GM18505 (cell line): Measurements from ENCODE around the gene PNMA6E.
"Not testable (repeated sequence)": the region's sequence is repeated elsewhere in the genome, so short reads cannot be mapped to it uniquely, and the experiment has no call there.

Experiments used
- ATAC-seq: cut with Tn5 transposase; IDR thresholded peaks from one replicate; pipeline ENCODE4 v1.9.1; 2021; ENCODE audit not compliant: unreplicated experiment
- POLR2A ChIP-seq: IDR thresholded peaks from 4 replicates; pipeline ENCODE4 v1.6.1; 2011; ENCODE audit warnings: borderline replicate concordance; ENCODE audit not compliant: insufficient read depth, insufficient read length; ENCODE audit errors: extremely low read depth

PNMA6E gene

DNA sequence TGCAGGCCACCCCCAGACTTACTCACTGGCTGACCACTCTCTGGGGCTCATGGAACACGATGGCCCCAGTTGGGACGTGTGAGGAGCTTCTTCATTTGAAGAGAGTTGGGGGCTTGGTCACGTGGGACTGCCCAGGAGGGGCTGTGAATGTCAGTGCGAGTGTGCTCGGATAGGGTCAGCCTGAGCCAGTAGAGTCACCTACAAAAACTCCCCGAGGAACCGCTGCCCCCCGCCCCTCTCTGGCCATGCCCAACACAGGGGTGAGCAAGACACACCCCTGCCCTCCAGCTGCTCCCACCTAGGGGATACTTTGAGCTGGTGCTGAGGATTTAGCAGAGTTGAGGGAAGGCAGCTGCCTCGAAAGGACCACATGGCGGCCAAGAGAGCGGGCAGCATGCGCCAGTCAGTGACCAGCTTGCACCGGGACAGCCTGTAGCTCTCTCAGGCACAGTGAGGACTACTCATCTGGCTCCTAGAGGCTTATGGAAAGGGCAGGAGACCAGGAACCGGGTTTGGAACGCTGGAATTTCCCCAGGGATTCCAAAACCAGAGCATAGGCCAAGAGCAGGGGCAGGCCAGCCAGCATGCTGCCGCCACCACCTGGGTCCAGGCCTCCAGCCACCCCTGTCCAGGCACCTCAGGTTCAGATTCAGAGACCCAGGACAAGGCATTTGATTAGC lies 8.4 kb downstream of the PNMA6E start:
- no peak for ATAC-seq
- no peak for TF ChIP-seq POLR2A

DNA sequence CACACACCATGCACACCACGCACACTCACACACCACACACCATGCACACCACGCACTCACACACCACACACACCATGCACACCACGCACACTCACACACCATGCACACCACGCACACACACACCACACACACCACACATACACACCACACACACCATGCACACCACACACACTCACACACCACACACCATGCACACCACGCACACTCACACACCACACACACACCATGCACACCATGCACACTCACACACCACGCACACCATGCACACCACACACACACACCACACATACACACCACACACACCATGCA lies 11.7 kb downstream of the PNMA6E start:
- ATAC-seq, result not testable (repeated sequence)

DNA sequence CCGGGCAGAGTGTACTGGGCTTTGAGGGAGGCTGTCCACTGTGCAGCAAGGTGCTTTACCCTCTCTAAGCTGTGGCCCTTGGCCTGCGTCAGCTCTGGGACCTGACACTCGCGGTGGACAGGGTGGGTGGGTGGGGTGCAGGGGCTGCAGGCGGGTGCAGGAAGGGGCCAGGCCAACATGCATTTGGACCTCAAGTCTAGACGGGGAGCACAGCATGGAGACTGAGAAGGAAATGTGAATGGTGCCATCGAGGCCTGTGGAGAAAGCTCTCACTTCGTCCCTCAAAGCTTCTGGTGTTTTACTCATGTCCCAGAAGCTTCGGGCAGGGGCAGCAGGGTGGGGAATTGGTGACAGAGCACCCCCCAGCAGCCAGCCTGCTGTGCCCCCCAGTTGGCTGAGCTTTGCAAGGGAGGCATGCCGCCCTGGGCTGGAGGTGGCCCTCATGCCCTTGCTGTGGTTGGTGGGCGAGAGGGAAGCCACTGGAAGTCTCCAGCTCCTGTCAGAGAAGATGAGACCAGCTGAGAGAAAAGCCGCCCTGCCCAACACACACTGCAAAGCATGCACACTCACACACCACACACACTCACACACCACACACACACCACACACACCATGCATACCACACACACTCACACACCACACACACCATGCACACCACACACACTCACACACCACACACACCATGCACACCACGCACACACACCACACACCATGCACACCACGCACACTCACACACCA lies 12.3 kb downstream of the PNMA6E start:
- ATAC-seq, result no peak
- TF ChIP-seq POLR2A, result no peak

GRCh38 chrX:153387987-153388721 lies 13.0 kb downstream of the PNMA6E start:
- TF ChIP-seq POLR2A, result no peak
- ATAC-seq, result no peak

DNA sequence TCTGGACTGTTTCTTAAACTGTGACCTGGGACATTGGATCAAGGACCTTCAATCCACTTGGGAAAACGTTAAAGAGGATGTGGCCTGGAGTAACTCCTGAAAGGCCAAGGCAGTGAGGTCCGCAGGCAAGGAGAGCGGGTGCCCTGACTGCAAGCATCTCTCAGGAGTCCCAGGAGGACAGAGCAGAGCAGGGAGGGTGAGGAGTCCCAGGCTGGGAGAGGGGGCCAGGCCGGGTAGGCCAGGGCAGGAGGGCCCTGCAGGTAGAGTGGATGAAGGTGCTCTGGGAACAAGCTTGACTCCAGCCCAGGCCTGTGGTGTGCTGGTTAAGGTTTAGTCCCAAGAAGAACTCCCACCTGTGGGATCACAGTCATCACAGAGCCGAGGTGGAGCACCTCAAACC lies 13.8 kb downstream of the PNMA6E start:
- no peak for TF ChIP-seq POLR2A
- no peak for ATAC-seq

- no peak for ATAC-seq
- no peak for TF ChIP-seq POLR2A
These were observed 15.1 kb downstream of the PNMA6E start for GRCh38 chrX:153386097-153386496.

- not testable (repeated sequence) for ATAC-seq
These were observed 16.2 kb downstream of the PNMA6E start for GRCh38 chrX:153384973-153385372.

DNA sequence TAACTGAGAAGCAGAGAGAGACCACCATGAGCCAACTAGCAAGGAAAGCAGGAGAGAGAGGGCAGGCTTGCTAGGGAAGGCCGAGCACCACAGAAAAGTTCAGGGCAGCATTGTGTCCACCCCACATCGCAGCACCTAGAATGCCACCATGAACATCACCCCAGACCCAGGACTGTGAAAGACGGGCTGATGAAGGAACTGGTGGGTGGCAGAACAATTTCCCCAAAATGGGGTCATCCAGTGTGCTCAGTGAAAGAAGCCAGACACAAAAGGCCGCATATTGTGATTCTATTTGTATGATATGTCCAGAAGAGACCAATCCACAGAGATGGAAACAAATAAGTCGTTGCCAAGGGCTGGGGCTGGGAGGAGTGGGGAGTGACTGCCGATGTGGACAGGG lies 16.8 kb downstream of the PNMA6E start:
- TF ChIP-seq POLR2A, result no peak
- no peak for ATAC-seq

DNA sequence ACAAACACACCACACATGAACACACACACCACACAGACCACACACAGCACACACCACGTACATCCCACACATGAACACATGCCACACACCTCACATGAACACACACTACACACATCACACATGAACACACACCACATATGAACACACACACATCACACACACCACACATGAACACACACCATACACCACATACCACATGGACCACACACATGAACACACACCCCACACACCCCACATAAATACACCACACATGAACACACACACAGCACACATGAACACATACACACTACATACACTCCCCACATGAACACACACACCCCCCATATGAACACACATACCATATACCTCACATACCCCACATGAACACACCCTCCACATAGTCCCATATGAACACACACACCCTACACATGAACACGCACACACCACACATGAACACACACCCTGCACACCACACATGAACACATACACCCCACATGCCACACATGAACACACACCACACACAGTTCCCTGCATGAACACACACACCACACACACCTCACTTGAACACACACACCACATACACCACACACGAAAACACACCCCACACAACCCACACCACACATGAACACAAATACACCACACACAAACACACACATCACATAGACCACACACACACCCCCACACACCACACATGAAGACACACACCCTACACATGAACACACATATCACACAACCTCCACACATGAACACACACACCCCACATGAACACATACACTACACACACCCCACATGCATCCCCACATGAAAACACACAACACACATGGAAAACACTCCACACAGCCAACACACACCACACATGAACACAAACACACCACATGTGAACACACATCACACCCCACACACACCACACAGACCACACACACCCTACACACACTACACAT lies 18.3 kb downstream of the PNMA6E start:
- TF ChIP-seq POLR2A, result no peak
- no peak for ATAC-seq

GRCh38 chrX:153381684-153382532 lies 19.2 kb downstream of the PNMA6E start:
- no peak for TF ChIP-seq POLR2A
- no peak for ATAC-seq

DNA sequence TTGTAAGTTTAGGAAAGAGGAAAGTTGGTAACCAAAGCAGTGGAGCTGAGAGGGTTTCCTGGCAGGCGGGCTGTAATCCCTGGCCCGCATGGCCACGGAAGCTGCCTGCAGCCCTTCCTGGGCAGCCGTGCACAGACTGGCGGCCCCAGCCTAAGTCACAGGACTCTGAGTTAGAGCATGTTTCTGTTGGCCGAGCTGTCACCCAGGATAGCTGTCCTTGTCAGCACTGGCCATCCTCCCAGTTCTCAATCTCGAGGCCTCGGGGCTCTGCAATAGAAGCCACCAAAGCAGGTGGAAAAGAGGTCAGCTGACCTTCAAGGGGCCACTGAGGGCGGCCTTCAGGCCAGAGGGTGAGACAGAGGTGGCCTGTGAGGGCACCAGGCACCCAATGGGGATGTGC lies 20.5 kb downstream of the PNMA6E start:
- no peak for ATAC-seq
- no peak for TF ChIP-seq POLR2A

GRCh38 chrX:153379971-153380581 lies 21.1 kb downstream of the PNMA6E start:
- ATAC-seq, result no peak
- TF ChIP-seq POLR2A, result no peak
